Hypothalamus (tissue), 51 donors: ENCODE data around the gene HOXD11.
A peak's percentile ranks its signal among the peaks of the same experiment; 100 is the strongest.

Experiments
- DNase-seq, 51 donors: peaks; one replicate each; lab custom pipeline; 2025; lab: John Stamatoyannopoulos, UW

Gene HOXD11

DNA sequence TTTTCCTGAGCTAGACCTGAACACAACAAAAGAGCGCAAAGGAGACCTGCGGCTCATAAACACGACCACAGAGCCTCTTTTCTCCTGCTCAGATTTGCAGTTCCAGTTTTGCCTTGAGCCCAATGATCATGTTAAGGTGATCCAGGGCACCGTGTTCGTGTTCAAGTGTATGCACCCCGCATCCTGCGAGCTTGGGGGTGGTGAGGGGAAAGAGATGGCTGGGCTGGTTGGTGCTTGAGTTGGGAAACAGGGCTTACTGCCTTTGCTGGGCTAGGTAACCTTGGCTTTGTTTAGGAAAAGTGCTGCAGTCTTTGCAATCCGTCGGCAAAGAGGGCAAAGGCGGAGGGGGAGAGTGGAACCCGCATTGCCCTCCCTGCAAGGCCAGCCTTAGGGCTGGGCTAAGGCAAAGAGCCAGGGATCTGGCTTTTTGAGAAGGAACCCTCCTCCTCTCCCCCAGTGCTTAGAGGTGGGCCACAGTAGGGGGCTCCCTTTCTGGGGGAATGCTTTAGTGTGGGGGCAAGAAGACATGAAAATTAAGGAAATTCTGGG is 10.8 kb downstream of the HOXD11 start:
- no peak for DNase-seq

DNA sequence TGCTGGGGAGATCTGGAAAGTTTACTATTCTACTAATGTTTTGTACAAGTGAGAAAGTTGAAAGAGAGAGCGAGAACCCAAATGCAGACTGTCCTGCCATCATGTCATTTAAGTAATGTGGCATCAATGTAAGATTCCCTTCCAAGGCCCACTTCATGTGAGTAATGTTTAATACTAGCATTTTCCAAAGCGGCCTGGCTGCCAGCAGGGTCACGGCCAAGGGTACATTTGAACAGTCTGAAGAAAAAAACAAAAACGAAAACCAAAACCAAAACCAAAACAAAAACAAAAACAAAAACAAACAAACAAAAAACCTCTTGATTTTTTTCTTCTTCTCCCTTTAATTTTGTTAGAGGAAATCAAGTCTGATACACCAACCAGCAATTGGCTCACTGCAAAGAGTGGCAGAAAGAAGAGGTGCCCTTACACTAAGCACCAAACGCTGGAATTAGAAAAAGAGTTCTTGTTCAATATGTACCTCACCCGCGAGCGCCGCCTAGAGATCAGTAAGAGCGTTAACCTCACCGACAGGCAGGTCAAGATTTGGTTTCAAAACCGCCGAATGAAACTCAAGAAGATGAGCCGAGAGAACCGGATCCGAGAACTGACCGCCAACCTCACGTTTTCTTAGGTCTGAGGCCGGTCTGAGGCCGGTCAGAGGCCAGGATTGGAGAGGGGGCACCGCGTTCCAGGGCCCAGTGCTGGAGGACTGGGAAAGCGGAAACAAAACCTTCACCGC is 11.7 kb downstream of the HOXD11 start:
- DNase-seq: no peak

DNA sequence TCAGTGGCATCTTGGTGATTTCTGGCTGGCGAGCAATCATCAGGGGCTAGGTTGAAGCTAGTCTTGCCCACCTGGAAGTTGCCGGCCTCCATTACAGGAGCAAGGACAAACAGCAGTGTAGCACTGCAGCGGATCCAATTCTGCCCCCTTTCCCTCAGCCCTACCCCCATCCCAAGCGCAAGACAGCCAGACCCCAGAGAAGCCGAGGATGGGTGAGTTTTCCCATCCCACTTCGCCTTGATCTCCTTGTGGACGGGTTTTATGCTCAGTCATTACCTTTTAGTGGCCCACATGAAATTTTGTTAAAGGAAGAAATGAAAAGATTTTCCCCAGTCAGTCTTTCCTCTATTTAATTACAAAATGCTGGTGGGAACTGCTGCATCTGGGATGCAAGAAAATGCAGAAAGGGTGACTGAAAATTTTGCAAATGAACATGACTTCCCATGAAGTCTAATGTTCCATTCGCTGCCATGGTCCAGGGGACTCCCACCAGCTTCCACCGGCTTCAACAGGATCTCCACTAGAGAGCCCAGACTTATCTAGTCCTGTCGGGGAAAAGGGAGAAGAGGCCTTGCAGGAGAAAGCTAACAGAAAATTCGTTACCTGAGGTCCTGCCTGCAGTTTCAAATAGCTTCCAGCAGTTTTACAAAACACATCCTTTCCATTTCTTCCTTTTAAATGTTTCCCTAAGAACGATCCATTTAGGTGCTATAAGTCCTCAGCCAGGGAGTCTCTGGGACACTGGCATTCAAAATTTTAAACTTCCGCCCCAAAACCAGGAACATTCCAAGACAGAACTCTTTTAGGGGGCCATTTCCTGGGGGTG is 13.5 kb downstream of the HOXD11 start:
- no peak for DNase-seq

DNA sequence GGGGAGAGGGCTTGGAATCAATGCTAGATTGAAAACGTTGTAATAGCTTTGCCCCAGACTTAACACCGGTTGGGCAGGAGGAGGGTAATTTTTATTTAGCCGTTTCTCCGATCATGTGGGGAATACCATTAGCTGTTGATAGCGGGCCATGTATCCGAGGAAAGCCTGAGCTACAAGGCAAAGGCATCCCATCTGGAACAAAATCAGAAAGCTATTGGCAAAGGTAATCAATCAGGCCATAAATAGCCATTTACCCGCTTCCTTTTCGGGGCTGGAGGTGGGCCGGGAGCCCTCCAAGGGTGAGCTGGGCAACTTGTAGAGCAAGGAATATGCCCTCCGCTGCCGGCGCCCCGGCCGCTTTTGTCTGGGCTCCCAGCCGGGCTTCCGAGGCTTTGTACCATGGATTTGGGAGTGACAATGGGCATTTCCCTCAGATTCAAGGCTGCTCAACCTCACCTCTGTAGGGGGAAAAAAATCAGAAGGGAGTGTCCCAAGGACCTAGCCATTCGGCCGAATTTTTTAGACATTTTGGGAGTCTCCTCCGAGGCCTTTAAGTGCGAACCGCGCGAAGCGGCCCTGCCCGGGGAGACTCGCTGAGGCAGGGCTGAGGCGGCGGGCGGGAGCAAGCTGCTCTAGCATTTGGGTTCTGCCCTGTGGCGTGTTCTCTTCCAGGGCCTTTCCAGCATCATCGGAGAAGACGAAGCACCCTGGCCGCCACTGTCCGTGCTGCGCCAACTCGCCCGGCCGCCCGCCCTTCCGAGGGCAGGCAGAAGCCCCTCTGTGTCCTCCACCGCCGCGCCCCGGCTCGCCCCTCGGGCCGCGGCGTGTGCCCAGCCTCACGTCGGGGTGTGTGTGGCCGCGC is 14.3 kb downstream of the HOXD11 start:
- no peak for DNase-seq

DNA sequence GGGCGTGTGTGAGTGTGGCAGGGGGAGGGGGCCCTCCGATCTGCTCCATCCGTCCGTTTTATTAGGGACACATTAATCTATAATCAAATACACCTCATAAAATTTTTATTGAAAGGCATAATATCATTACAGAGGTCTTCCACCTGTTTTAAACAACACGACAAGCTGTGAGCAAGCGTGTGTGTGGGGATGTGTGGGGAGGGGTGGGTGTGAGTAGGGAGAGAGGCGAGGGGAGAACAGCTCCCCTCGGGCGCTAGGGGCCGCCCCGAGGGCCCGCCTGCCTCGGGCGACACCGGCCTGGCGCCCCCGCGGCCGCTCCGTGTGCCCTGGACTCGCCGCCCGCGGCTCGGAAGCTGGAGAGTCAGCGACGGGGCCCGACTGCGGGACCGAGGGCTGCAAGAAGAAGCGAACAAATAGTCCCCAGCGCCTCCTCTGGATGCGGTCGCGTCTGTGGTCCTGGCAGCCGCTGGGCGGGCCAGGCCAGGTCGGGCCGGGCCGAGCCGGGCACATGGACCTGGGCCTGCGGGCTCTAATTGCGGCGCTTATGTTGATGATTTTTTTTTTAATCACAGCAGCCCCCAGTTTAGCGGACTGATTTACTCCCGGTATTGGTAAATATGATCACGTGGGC is 15.1 kb downstream of the HOXD11 start:
- no peak for DNase-seq

DNA sequence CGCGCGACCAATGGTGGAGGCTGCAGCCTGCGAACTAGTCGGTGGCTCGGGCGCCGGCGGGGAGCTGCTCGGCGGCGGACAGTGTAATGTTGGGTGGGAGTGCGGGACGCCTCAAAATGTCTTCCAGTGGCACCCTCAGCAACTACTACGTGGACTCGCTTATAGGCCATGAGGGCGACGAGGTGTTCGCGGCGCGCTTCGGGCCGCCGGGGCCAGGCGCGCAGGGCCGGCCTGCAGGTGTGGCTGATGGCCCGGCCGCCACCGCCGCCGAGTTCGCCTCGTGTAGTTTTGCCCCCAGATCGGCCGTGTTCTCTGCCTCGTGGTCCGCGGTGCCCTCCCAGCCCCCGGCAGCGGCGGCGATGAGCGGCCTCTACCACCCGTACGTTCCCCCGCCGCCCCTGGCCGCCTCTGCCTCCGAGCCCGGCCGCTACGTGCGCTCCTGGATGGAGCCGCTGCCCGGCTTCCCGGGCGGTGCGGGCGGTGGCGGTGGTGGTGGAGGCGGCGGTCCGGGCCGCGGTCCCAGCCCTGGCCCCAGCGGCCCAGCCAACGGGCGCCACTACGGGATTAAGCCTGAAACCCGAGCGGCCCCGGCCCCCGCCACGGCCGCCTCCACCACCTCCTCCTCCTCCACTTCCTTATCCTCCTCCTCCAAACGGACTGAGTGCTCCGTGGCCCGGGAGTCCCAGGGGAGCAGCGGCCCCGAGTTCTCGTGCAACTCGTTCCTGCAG is 15.8 kb downstream of the HOXD11 start, which contains the start of gene HOXD9:
Gene HOXD9 (plus strand): TSS at position 37 of the 728 bp plus-strand sequence. CDS start 50 bp downstream, at position 87.
- DNase-seq: peak in 1 of 51 donors; percentile 2

DNA sequence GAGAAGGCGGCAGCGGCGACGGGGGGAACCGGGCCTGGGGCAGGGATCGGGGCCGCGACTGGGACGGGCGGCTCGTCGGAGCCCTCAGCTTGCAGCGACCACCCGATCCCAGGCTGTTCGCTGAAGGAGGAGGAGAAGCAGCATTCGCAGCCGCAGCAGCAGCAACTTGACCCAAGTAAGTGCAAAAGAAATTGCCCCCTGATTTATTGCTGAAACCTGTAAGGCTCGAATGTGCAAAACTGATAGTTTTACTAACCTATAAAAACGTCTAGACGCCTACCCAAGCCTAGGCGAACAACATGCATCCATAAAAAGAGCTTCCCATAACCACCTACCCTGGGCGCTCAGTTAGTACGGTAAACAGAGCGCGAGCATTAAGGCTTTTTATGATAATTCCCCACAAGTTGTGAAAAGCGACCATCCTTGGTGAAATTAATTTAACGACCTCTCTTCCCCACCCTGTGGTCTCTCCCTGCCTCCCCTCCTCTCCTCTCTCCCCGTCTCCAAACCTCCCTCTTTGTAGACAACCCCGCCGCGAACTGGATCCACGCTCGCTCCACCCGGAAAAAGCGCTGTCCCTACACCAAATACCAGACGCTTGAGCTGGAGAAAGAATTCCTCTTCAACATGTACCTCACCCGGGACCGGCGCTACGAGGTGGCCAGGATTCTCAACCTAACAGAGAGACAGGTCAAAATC is 16.5 kb downstream of the HOXD11 start:
- DNase-seq: no peak

DNA sequence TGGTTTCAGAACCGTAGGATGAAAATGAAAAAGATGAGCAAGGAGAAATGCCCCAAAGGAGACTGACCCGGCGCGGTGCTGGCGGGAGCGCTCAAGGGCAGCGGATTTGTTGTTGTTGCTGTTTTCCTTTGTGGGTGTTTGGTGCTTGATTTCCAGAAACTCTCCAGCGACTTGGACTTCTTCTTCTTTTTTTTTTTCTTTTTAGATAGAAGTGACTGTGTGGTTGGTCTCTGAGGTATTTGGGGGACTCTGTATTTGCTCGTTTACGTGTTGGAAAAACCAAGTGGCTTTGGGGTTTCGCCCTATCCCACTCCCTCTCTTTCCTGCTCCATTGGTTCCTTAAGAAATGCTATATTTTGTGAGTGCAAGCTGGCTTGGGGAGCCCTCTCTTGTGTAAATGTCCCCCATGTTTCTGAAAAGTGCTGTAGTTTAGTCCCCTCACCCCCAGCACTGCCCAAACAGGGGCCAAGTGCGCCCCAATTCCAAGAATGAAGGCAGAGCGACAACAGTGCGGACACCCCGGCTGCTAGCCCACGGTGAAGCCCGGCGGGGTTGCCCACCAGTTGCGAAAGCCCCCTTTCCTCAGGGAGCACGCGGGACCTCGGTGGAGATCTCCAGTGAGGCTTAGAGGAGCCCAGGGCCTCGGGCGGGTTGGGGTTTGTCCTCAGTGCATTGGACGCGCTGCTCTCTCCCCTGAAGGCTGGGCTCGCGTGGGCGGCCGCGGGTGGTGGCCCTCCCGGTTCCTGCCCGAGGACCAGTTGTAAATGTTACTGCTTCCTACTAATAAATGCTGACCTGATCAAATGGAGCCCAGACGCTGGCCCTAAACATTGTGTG is 17.2 kb downstream of the HOXD11 start:
- DNase-seq: no peak

DNA sequence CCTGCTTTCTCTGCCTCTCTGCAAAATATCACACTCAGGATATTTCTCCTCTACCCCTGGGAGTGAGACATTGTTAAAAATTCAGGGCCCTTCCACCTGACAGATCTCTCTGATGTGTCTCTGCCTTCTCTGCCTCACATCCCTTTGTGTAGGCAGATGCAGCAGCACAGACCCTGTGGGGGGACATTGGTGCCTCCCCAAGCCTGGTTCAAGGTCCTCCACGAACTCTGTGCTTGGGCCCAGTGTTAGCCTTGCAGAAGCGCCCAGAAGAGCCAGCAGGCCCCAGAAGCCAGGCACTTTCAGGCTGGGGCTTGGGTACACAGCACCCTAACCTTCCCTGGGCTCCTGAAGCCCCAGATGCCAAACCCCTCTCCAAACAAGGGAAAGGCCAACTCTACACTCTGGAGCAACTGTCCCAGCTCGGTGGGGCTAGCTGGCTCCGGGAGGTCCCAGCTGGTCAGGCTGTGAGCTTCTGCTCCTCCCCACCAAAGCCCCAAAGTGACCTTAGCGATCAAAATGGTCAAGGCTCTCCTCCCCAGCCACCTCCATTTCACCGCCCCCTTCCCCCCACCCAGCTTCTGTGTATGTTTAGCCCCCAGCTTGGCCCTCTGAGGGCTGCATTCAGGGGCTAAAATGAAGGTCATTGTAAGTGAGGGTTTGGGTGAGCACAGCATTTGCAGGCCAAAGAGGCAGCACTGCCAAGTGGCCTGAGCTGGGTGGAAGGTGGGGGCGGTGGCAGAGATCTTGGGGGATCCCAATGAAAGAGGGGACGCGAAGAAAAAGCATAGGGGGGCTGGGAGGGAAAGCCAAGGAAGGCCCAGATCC is 18.1 kb downstream of the HOXD11 start:
- no peak for DNase-seq

DNA sequence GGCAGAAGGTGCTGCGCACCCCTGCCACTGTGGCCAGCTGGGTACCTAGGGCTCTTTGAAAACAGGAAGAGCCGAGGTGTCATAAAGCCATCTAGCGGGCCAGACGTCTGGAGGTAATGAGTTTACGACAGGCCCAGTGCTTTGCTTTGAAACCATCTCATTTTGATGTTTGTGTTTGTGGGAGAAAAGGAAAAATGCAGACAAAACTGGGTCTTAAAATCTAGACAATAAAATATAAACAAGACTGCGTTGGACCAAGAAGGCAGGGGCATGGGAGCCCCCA is 18.6 kb downstream of the HOXD11 start:
- no peak for DNase-seq

DNA sequence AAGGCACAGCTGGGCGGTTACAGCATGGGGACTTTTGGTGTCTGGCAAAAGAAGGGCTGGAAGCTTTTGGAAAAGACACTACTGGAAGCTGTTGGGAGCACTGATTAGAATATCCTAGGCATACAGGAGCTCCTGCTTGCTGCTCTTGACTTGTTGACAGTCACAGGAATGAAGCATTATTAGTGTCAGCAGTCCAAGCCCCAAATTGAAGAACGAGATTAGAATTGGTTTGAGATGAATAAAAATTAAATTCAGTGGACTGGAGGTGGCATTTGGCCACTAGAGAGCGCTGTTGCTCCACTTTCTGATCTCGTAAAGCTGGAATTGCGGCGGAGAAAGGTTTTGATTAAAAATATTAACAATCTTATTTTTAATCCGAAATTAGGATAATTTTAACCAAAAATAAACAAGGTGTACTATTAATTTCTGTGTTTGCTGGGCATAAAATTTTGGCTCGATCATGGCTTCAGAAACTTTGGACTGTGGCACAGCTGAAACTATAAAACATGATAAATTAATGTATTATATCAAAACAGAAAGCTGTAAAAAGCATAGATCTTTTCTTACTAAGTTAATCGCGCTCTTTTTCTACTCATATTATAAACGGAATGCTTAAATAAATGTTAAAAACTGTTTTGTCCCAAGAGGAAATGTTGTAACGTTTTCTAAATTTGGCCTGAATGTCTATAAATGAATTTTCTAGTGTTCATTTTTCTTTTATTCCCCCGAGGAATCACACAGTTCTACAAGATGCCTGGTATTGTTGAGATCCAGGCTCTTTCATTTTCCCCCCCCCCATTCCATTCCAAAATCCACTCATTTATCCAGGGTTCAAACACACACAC is 20.1 kb downstream of the HOXD11 start:
- DNase-seq: peak in 39 of 51 donors; percentile 1 to 71 (median 20)

DNA sequence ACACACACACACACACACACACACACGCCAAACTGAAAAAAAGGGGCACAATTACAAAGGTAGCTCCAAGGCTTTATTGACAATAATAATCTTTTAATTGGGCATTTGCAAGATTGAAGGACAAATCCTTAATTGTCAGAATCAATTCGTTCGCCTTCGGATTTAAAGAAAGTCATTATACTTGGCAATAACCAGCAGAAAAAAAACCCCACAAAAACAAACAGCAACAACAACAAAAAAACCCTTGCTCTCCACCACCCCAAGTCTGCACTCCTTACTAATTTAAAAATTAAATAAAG is 20.6 kb downstream of the HOXD11 start:
- no peak for DNase-seq

DNA sequence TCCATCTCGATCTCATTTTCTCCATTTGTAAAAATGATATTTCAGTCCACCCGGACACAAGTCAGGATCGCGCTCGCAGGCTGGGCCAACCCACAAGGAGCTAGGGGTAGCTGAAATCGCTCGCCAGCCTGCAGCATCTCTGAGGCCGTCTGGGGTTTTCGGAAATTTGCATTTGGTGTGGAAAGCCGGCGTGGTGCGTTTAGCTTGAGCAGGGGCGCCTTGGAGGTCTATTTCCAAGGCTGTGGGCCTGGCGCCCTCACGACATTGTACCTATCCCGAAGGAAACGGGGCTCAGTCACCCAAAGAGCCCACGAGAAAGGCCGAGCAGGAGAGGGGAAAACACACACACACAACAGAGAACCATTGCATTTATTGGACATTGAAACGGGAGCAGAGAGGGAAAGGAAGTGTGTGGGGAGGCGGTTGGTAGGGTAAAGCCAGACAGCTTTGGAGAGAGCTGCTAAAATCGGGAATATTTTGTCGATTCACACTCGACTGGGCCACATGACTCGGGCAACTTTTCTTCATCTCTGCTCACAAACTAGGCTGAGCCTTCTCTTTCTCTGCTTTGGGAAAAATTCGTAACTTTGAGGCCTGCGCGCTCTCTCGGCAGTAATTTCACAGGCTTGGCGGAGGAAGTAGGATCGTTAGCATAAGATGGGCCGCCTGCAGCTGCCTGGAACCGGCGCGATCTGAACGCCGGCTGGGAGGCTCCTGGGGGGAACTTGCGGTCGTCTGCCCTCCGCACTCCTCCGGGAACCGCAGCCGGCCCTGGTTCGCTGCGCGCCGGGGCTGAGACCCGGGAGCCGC is 21.3 kb downstream of the HOXD11 start:
- no peak for DNase-seq

DNA sequence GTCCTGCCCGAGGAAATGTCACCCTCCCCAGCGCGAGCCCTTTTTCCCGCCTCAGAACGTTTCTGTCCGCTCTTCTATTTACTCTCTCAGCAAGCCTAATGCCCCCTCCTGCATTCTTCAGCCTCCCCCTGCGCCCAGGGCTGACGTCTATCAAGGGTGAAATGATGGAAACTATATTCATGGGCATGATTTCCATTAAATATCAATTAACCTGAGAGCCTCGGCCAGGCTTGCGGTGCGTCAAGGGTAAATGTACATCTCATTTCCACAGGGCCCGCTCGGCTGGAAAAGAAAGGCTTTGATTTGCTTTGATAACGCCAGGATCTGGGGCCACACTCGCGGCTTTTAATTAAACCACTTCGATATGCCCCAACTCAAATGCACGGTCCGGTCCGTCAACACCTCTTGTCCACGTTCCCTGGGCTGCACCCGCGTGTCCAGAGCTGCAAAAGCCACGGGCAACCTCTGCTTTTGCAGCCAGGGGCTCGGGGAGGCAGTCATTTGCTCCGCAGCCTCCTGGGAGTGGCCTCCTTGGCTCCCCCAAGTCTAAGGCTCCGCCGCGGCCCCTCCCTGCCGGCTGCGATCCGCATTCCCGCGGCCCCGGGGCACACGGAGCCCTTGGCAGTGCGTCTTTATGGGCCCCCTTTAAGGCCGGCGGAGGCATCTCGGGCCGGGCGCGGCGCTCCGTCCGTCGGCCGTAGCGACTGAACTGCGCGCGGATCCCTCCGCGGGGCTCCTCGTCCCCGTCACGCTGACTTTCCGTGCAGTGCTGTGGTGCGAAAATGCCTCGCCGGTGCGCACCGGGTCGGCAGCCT is 22.1 kb downstream of the HOXD11 start, which contains the start of gene HOXD8:
Gene HOXD8 (plus strand): TSS at position 724 of the 815 bp plus-strand sequence. CDS start 662 bp downstream, outside the sequence.
- DNase-seq: no peak

DNA sequence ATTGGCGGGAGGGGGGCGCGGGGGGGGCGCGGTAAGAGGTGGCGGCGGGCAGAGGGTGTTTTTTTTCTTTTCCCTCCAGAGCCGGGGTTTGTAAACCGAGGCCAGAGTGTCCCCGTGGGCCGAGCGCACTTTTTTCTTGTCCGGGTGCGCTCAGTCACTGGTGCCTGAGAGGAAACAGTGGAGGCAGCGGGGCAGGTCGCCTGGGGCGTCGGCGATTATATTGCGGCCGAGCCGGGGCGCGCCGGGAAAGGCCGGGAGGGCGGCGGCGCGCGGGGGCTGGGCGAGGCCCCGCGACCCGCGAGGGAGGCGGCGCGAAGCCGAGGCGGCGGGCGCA is 22.7 kb downstream of the HOXD11 start:
- DNase-seq: no peak
